Calu3 (cell line): ENCODE measurements around the gene AGO3. TPM values are rescaled to one million over a fixed set of nuclear protein-coding genes. Genes with fewer than 3 reads are reported as not detected.
A peak's percentile ranks its signal among the peaks of the same experiment; 100 is the strongest.

Experiments used
- Bru-seq: library from RNA; stranded (reverse); fragments of 400-500 nt; gene quantifications from one replicate; lab custom pipeline; 2021; lab: Mats Ljungman, UMichigan
- BruChase-seq, 2 experiments: library from RNA; stranded (reverse); fragments of 400-500 nt; gene quantifications; one replicate each; lab custom pipeline; 2021; lab: Mats Ljungman, UMichigan
- BruUV-seq: library from RNA; stranded (reverse); fragments of 400-500 nt; replicated peaks from 2 replicates; lab custom pipeline; 2021; lab: Mats Ljungman, UMichigan
- CTCF ChIA-PET: fragments of 300-600 bp; sonication (Branson Sonifier 250); formaldehyde crosslinking; loops from one replicate; lab custom pipeline; 2022; ENCODE audit warnings: antibody characterized with exemption; lab: Charles Lee
- DNase-seq: peaks from one replicate; pipeline ENCODE4 v3.0.0; 2022
- H3K27ac Mint-ChIP-seq: one replicate; pipeline ENCODE4 v1.8.0; 2022; ENCODE audit warnings: mixed read lengths; ENCODE audit not compliant: unreplicated experiment
- H3K27me3 Mint-ChIP-seq: one replicate; pipeline ENCODE4 v1.8.0; 2022; ENCODE audit warnings: mixed read lengths; ENCODE audit not compliant: unreplicated experiment
- H3K36me3 Mint-ChIP-seq: one replicate; pipeline ENCODE4 v1.8.0; 2022; ENCODE audit warnings: mild to moderate bottlenecking, moderate library complexity, mixed read lengths; ENCODE audit not compliant: insufficient read depth, unreplicated experiment
- H3K4me1 Mint-ChIP-seq: one replicate; pipeline ENCODE4 v1.8.0; 2022; ENCODE audit warnings: mild to moderate bottlenecking, low read depth, mixed read lengths; ENCODE audit not compliant: unreplicated experiment
- H3K4me3 Mint-ChIP-seq: one replicate; pipeline ENCODE4 v1.8.0; 2022; ENCODE audit warnings: mild to moderate bottlenecking, low read depth, moderate library complexity, mixed read lengths; ENCODE audit not compliant: unreplicated experiment
- H3K9me3 Mint-ChIP-seq: one replicate; pipeline ENCODE4 v1.8.0; 2022; ENCODE audit warnings: low read depth, mixed read lengths; ENCODE audit not compliant: unreplicated experiment
- intact Hi-C: fragments of 100-400 bp; cut with micrococcal nuclease; formaldehyde crosslinking; loops from one replicate; pipeline ENCODE4 v1.10.0; 2022; ENCODE audit not compliant: unreplicated experiment
- long read RNA-seq: library from polyadenylated mRNA; stranded (forward); transcript quantifications from one replicate; pipeline ENCODE4 v2.0.0, GENCODE V29; 2022
- total RNA-seq: library from RNA; stranded (reverse); gene quantifications from 2 replicates; pipeline ENCODE4 v1.2.3, GENCODE V29; 2022
- TF ChIP-seq, protein P1 (sequence below): fragments of 200-600 bp; IDR thresholded peaks from one replicate; pipeline ENCODE4 v1.8.0; 2022; ENCODE audit warnings: antibody characterized with exemption; ENCODE audit not compliant: unreplicated experiment

AGO3 gene
- total RNA-seq (28.5 and 29.8 TPM in 2 replicates), Bru-seq, nascent RNA (percentile 80 among the genes with signal in this experiment), BruChase-seq, experiment 1, labeled RNA remaining after a 6-hour chase (percentile 82 among the genes with signal in this experiment), BruChase-seq, experiment 2, labeled RNA remaining after a 2-hour chase (percentile 84 among the genes with signal in this experiment)
- long read RNA-seq, full-length matches to known transcripts: 6 of 18 reads
- long read RNA-seq, partial matches to known transcripts: 3 of 18 reads
- long read RNA-seq, other reads (novel, unspliced or antisense): 9 of 18 reads

DNA sequence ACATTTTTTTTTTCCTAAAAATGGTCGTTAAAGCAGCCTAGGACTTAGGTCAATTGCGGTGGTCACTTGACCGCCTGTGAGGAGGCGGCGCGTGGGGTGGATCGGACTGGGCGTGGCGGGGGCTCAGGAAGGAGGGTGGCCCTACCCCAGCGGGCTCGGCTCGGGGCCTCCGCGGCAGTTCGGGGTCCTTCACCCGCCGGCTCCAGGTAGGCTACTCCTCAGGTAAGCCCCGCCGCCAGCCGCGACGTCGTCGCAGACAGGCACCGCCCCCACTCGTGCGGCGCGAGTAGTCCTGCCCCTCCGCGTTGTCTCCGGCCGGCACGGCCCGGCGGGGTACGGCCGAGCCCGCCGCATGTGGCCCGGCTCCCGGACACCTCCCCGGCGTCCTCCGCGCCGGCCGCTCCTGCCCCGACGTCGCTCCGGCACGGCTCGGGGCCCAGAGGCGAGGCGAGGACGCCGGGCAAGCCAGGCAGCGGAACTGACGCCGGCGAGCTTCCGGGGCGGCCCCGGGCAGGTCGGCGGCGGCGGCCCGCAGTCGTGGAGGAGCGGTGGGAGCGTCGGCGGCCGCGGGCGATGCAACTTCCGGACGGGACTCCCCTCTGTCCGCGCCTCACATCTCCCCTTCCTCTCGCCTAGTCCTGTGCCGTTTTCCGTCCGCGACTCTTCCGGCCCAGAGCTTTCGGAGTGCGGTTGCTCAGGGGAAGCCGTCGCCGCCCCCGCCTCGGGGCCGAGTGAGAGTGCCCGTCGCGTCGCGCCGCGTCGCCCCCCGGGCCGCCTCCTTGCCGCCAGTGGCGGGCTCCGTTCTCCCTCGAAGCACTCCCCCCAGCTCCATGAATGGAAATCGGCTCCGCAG is at the start of gene AGO3:
TSS of gene AGO3 (plus strand) at position 513 of the 853 bp plus-strand sequence. CDS start at position 835, 322 bp downstream.
- peak within 1 kb of the TSS; percentile 83 for H3K4me3 Mint-ChIP-seq
- H3K36me3 Mint-ChIP-seq: peaks cover 34% of the 10 kb centered on the region
- CTCF ChIA-PET: interaction anchor here (0.7 kb wide), 2 partner anchors 29 to 667 kb away, joined by 3 read pairs; no protein-coding TSS in a partner anchor
- H3K4me1 Mint-ChIP-seq: peaks cover 15% of the 10 kb centered on the region
- no TSS peak for BruUV-seq
- TF ChIP-seq, protein P1, sequence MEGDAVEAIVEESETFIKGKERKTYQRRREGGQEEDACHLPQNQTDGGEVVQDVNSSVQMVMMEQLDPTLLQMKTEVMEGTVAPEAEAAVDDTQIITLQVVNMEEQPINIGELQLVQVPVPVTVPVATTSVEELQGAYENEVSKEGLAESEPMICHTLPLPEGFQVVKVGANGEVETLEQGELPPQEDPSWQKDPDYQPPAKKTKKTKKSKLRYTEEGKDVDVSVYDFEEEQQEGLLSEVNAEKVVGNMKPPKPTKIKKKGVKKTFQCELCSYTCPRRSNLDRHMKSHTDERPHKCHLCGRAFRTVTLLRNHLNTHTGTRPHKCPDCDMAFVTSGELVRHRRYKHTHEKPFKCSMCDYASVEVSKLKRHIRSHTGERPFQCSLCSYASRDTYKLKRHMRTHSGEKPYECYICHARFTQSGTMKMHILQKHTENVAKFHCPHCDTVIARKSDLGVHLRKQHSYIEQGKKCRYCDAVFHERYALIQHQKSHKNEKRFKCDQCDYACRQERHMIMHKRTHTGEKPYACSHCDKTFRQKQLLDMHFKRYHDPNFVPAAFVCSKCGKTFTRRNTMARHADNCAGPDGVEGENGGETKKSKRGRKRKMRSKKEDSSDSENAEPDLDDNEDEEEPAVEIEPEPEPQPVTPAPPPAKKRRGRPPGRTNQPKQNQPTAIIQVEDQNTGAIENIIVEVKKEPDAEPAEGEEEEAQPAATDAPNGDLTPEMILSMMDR: no peak
- peak; percentile 88 for DNase-seq
- H3K9me3 Mint-ChIP-seq: no peaks in the 10 kb centered on the region
- peak within 1 kb of the TSS; percentile 91 for H3K27ac Mint-ChIP-seq
- H3K27me3 Mint-ChIP-seq: no peaks in the 10 kb centered on the region
- intact Hi-C loops: loop anchor here (1.0 kb wide), 1 partner anchor 45 kb away; no protein-coding TSS in a partner anchor

DNA sequence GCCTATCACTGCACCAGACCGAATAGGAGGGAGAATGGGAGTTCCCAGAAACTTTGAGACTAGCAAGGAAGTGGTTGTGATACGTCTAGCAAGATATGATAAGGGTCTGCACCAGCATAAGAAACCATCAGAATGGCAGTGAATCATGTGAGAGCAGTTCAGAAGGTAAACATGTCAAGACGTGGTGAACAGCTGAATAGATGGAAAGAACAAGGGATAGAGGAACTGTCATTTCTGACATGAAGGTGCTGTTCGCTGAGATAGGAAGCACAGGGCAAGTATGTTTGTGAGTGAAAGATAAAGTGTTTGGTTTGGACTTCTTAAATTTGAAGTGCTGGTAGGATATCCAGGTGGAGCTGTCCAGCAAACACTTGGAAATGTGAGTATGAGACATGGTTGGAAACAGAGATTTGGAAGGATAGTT is 49.0 kb upstream of the AGO3 start:
- CTCF ChIA-PET: interaction anchor here (0.6 to 1.3 kb wide), 2 partner anchors 9 to 193 kb away, joined by 3 read pairs; no protein-coding TSS in a partner anchor
- Mint-ChIP-seq H3K36me3 (peaks cover 10% of the 10 kb centered on the region), H3K27ac (no peak overlapping the region), H3K9me3 (no peaks in the 10 kb centered on the region), H3K4me1 (peaks cover 23% of the 10 kb centered on the region), H3K4me3 (peak overlapping the region; percentile 98), H3K27me3 (peaks cover 15% of the 10 kb centered on the region)
- no TSS peak for BruUV-seq
- TF ChIP-seq, protein P1: no peak
- intact Hi-C loops: no loop called here
- no peak for DNase-seq

GRCh38 chr1:35882586-35882944 is 48.3 kb upstream of the AGO3 start:
- Mint-ChIP-seq H3K4me1 (peaks cover 30% of the 10 kb centered on the region), H3K36me3 (peaks cover 10% of the 10 kb centered on the region), H3K4me3 (peak overlapping the region; percentile 98), H3K27me3 (peaks cover 15% of the 10 kb centered on the region), H3K27ac (no peak overlapping the region), H3K9me3 (no peaks in the 10 kb centered on the region)
- intact Hi-C loops: no loop called here
- CTCF ChIA-PET: interaction anchor here (1.3 kb wide), 1 partner anchor 9 kb away, joined by 3 read pairs; no protein-coding TSS in a partner anchor
- TF ChIP-seq, protein P1: no peak
- DNase-seq: no peak
- no TSS peak for BruUV-seq

GRCh38 chr1:35882945-35883634 is 47.8 kb upstream of the AGO3 start, which contains the start of gene AGO1:
TSS of gene AGO1 (plus strand) at chr1:35883209. CDS start at chr1:35883422, 213 bp downstream.
- peaks cover 10% of the 10 kb centered on the region for H3K36me3 Mint-ChIP-seq
- H3K27ac Mint-ChIP-seq: no peak within 1 kb of the TSS
- H3K4me3 Mint-ChIP-seq: peak within 1 kb of the TSS; percentile 98
- peaks cover 15% of the 10 kb centered on the region for H3K27me3 Mint-ChIP-seq
- H3K4me1 Mint-ChIP-seq: peaks cover 35% of the 10 kb centered on the region
- DNase-seq: peak; percentile 98
- intact Hi-C loops: no loop called here
- CTCF ChIA-PET: interaction anchor here (0.6 to 1.3 kb wide), 4 partner anchors 10 to 274 kb away, joined by 3 to 4 read pairs (median 3); no protein-coding TSS in a partner anchor
- no peaks in the 10 kb centered on the region for H3K9me3 Mint-ChIP-seq
- BruUV-seq: no TSS peak
- TF ChIP-seq, protein P1: peak; percentile 87
